Stimulated activated memory B cell treated with anti-CD40 and anti-IgM and Interleukin-4, amounts not matched to agents 10 μg/mL and 1 μg/mL and 100 μg/mL, for 72 hours (primary cell): ENCODE results near the gene ATP8B1.
"Not testable (repeated sequence)": the region's sequence is repeated elsewhere in the genome, so short reads cannot be mapped to it uniquely, and the experiment has no call there.

Experiments
- ATAC-seq: fragments of 150-1000 bp; cut with Tn5 transposase; 2 replicates; pipeline ENCODE4 v1.10.0; 2021
- H3K27ac Mint-ChIP-seq: one replicate; pipeline ENCODE4 v1.8.0; 2022; ENCODE audit warnings: mild to moderate bottlenecking, mixed read lengths
- H3K27me3 Mint-ChIP-seq: one replicate; pipeline ENCODE4 v1.8.0; 2022; ENCODE audit warnings: mixed read lengths
- H3K36me3 Mint-ChIP-seq: one replicate; pipeline ENCODE4 v1.8.0; 2022; ENCODE audit warnings: mixed read lengths
- H3K4me1 Mint-ChIP-seq: one replicate; pipeline ENCODE4 v1.8.0; 2022; ENCODE audit warnings: mixed read lengths
- H3K4me3 Mint-ChIP-seq: one replicate; pipeline ENCODE4 v1.8.0; 2022; ENCODE audit warnings: mild to moderate bottlenecking, moderate library complexity, mixed read lengths
- H3K9me3 Mint-ChIP-seq: one replicate; pipeline ENCODE4 v1.8.0; 2022; ENCODE audit warnings: mixed read lengths

Gene ATP8B1

DNA sequence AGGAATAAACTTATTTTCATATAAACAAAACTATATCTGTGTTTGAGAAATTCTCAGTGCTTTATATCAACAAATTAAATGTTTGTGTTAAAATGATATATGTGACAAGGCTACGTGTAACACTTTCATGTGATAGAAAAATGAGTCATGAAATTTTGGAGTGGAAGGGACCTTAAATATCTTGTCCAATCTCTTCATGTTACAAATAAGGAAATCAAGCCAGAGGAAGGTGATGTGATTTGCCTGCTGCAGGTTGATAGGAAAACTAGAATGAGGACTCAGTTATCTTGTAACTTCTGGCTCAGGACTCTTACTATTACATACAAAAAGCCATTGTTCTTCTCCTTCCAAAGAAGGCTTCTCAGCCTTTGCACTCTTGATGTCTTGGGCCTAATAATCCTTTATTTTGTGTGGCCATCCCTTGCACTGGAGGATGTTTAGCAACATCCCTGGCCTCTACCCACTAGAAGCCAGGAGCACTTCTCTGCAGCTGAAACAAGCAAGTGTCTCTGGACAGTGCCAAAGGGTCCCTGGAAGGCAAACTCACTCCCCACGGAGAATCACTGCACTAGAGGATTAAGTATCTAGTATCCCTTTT lies 138.4 kb downstream of the ATP8B1 start:
- Mint-ChIP-seq H3K9me3 (peaks cover 2% of the 10 kb centered on the region), H3K36me3 (peaks cover 25% of the 10 kb centered on the region), H3K27me3 (no peaks in the 10 kb centered on the region), H3K4me1 (peaks cover 63% of the 10 kb centered on the region), H3K27ac (no peak overlapping the region), H3K4me3 (no peak overlapping the region)
- no peak for ATAC-seq

GRCh38 chr18:57660961-57661360 lies 142.2 kb downstream of the ATP8B1 start:
- Mint-ChIP-seq H3K36me3 (peaks cover 23% of the 10 kb centered on the region), H3K4me1 (peaks cover 45% of the 10 kb centered on the region)
- no peak for ATAC-seq

GRCh38 chr18:57659460-57660102 lies 143.5 kb downstream of the ATP8B1 start:
- no peak for ATAC-seq
- no peaks in the 10 kb centered on the region for H3K27me3 Mint-ChIP-seq
- H3K4me3 Mint-ChIP-seq, result no peak overlapping the region
- peaks cover 34% of the 10 kb centered on the region for H3K4me1 Mint-ChIP-seq
- H3K9me3 Mint-ChIP-seq, result peaks cover 10% of the 10 kb centered on the region
- H3K27ac Mint-ChIP-seq, result no peak overlapping the region
- H3K36me3 Mint-ChIP-seq, result peaks cover 37% of the 10 kb centered on the region

More at GRCh38 chr18:57660961-57661360, 142.2 kb downstream of the ATP8B1 start:
- Mint-ChIP-seq H3K27me3 (no peaks in the 10 kb centered on the region), H3K4me3 (no peak overlapping the region), H3K27ac (no peak overlapping the region), H3K9me3 (peaks cover 2% of the 10 kb centered on the region)

GRCh38 chr18:57657542-57657941 lies 145.6 kb downstream of the ATP8B1 start:
- ATAC-seq, result no peak
- H3K27ac Mint-ChIP-seq, result no peak overlapping the region
- peaks cover 20% of the 10 kb centered on the region for H3K4me1 Mint-ChIP-seq
- H3K4me3 Mint-ChIP-seq, result no peak overlapping the region
- peaks cover 10% of the 10 kb centered on the region for H3K9me3 Mint-ChIP-seq
- H3K36me3 Mint-ChIP-seq, result peaks cover 45% of the 10 kb centered on the region
- H3K27me3 Mint-ChIP-seq, result no peaks in the 10 kb centered on the region

GRCh38 chr18:57655740-57656139 lies 147.4 kb downstream of the ATP8B1 start:
- H3K36me3 Mint-ChIP-seq, result peaks cover 38% of the 10 kb centered on the region
- ATAC-seq, result no peak
- H3K27ac Mint-ChIP-seq, result no peak overlapping the region
- no peaks in the 10 kb centered on the region for H3K27me3 Mint-ChIP-seq
- H3K9me3 Mint-ChIP-seq, result peaks cover 8% of the 10 kb centered on the region
- peaks cover 28% of the 10 kb centered on the region for H3K4me1 Mint-ChIP-seq
- no peak overlapping the region for H3K4me3 Mint-ChIP-seq

- Mint-ChIP-seq H3K9me3 (peaks cover 8% of the 10 kb centered on the region), H3K27ac (peak overlapping the region; percentile 62)
- ATAC-seq, result no peak
These were observed 151.2 kb downstream of the ATP8B1 start for GRCh38 chr18:57651914-57652313.

GRCh38 chr18:57649556-57650500 lies 153.3 kb downstream of the ATP8B1 start:
- H3K36me3 Mint-ChIP-seq, result peaks cover 36% of the 10 kb centered on the region
- peak overlapping the region; percentile 55 for H3K4me3 Mint-ChIP-seq
- peak overlapping the region; percentile 89 for H3K27ac Mint-ChIP-seq
- no peaks in the 10 kb centered on the region for H3K27me3 Mint-ChIP-seq
- peaks cover 46% of the 10 kb centered on the region for H3K4me1 Mint-ChIP-seq
- no peaks in the 10 kb centered on the region for H3K9me3 Mint-ChIP-seq
- peak; percentile 95 for ATAC-seq

More at GRCh38 chr18:57651914-57652313, 151.2 kb downstream of the ATP8B1 start:
- no peak overlapping the region for H3K4me3 Mint-ChIP-seq
- peaks cover 33% of the 10 kb centered on the region for H3K36me3 Mint-ChIP-seq
- no peaks in the 10 kb centered on the region for H3K27me3 Mint-ChIP-seq
- peaks cover 31% of the 10 kb centered on the region for H3K4me1 Mint-ChIP-seq

- ATAC-seq, result no peak
- H3K36me3 Mint-ChIP-seq, result peaks cover 33% of the 10 kb centered on the region
- H3K27ac Mint-ChIP-seq, result no peak overlapping the region
- no peak overlapping the region for H3K4me3 Mint-ChIP-seq
- H3K27me3 Mint-ChIP-seq, result no peaks in the 10 kb centered on the region
- peaks cover 49% of the 10 kb centered on the region for H3K4me1 Mint-ChIP-seq
- no peaks in the 10 kb centered on the region for H3K9me3 Mint-ChIP-seq
These were observed 154.7 kb downstream of the ATP8B1 start for GRCh38 chr18:57648414-57648813.

- Mint-ChIP-seq H3K9me3 (no peaks in the 10 kb centered on the region), H3K27ac (peak overlapping the region; percentile 13), H3K27me3 (no peaks in the 10 kb centered on the region), H3K4me3 (no peak overlapping the region), H3K36me3 (peaks cover 64% of the 10 kb centered on the region), H3K4me1 (peaks cover 37% of the 10 kb centered on the region)
- no peak for ATAC-seq
These were observed 158.6 kb downstream of the ATP8B1 start for GRCh38 chr18:57644540-57644939.

DNA sequence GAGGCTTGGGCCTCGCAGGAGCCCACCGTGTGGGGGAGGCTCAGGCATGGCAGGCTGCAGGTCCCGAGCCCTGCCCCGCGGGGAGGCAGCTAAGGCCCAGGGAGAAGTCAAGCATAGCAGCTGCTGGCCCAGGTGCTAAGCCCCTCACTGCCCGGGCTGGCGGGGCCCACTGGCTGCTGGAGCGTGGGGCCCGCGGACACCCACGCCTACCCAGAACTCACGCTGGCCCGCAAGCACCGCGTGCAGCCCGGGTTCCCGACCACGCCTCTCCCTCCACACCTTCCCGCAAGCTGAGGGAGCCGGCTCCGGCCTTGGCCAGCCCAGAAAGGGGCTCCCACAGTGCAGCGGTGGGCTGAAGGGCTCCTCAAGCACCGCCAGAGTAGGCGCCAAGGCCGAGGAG lies 159.4 kb downstream of the ATP8B1 start:
- not testable (repeated sequence) for H3K4me3 Mint-ChIP-seq, ATAC-seq, H3K9me3 Mint-ChIP-seq, H3K27ac Mint-ChIP-seq, H3K27me3 Mint-ChIP-seq
- peaks cover 32% of the 10 kb centered on the region for H3K4me1 Mint-ChIP-seq
- peaks cover 64% of the 10 kb centered on the region for H3K36me3 Mint-ChIP-seq

DNA sequence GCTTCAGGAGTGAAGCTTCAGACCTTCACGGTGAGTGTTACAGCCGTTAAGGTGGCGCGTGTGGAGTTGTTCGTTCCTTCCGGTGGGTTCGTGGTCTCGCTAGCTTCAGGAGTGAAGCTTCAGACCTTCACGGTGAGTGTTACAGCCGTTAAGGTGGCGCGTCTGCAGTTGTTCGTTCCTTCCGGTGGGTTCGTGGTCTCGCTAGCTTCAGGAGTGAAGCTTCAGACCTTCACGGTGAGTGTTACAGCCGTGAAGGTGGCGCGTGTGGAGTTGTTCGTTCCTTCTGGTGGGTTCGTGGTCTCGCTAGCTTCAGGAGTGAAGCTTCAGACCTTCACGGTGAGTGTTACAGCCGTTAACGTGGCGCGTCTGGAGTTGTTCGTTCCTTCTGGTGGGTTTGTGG lies 160.7 kb downstream of the ATP8B1 start:
- Mint-ChIP-seq H3K4me1 (peaks cover 36% of the 10 kb centered on the region), H3K36me3 (peaks cover 68% of the 10 kb centered on the region)
- H3K27ac Mint-ChIP-seq, ATAC-seq, H3K27me3 Mint-ChIP-seq, H3K9me3 Mint-ChIP-seq, H3K4me3 Mint-ChIP-seq: not testable (repeated sequence)

- Mint-ChIP-seq H3K36me3 (peaks cover 62% of the 10 kb centered on the region), H3K4me3 (no peak overlapping the region), H3K9me3 (no peaks in the 10 kb centered on the region), H3K27me3 (no peaks in the 10 kb centered on the region), H3K27ac (peak overlapping the region; percentile 61), H3K4me1 (peaks cover 29% of the 10 kb centered on the region)
- ATAC-seq, result no peak
These were observed 162.4 kb downstream of the ATP8B1 start for GRCh38 chr18:57640749-57641148.

GRCh38 chr18:57640236-57640635 lies 162.9 kb downstream of the ATP8B1 start:
- ATAC-seq, result no peak
- peaks cover 58% of the 10 kb centered on the region for H3K36me3 Mint-ChIP-seq
- no peaks in the 10 kb centered on the region for H3K27me3 Mint-ChIP-seq
- no peak overlapping the region for H3K4me3 Mint-ChIP-seq
- peak overlapping the region; percentile 61 for H3K27ac Mint-ChIP-seq
- H3K4me1 Mint-ChIP-seq, result peaks cover 28% of the 10 kb centered on the region
- no peaks in the 10 kb centered on the region for H3K9me3 Mint-ChIP-seq

GRCh38 chr18:57635003-57635822 lies 167.9 kb downstream of the ATP8B1 start:
- Mint-ChIP-seq H3K4me1 (peaks cover 35% of the 10 kb centered on the region), H3K27me3 (no peaks in the 10 kb centered on the region), H3K9me3 (no peaks in the 10 kb centered on the region), H3K27ac (peak overlapping the region; percentile 42), H3K36me3 (peaks cover 23% of the 10 kb centered on the region), H3K4me3 (no peak overlapping the region)
- ATAC-seq, result no peak

DNA sequence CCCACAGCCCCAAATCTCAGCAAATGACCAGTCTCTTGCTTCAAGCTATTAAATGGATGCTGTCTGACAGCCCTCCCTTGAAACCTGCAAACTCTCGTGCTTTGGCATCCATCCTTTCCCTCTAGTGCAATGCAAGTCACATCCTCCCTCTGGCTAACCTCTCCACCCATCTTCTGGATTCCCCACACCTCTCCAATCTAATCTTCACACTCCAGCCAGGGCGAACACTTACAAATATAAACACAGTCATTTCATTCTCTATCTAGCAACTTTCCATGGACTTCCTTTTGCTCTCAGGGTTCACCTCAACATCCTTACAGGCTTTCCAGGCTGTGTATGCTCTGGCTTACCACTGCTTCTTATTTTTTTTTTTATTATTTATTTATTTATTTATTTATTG lies 171.4 kb downstream of the ATP8B1 start:
- no peak for ATAC-seq
- H3K4me1 Mint-ChIP-seq, result peaks cover 30% of the 10 kb centered on the region
- peak overlapping the region; percentile 97 for H3K27ac Mint-ChIP-seq

More for the DNA sequence above, 171.4 kb downstream of the ATP8B1 start:
- peak overlapping the region; percentile 95 for H3K4me3 Mint-ChIP-seq
- H3K36me3 Mint-ChIP-seq, result peaks cover 6% of the 10 kb centered on the region
- no peaks in the 10 kb centered on the region for H3K9me3 Mint-ChIP-seq
- H3K27me3 Mint-ChIP-seq, result no peaks in the 10 kb centered on the region
